AG09309 (cell line): Measurements from ENCODE around the gene MYO16.

Experiments
- DNase-seq: peaks from one replicate; pipeline ENCODE4 v3.0.0-alpha.2; 2010; ENCODE audit warnings: low read depth
- H3K4me3 ChIP-seq: 2 replicates; pipeline ENCODE4 v1.5.1; 2011; ENCODE audit warnings: mild to moderate bottlenecking, low read depth, low read length, moderate library complexity; ENCODE audit not compliant: control insufficient read depth
- TF ChIP-seq, protein P1 (sequence below): IDR thresholded peaks from 2 replicates; pipeline ENCODE4 v1.5.1; 2011; ENCODE audit warnings: mild to moderate bottlenecking, low read depth, low read length, inconsistent platforms; ENCODE audit not compliant: insufficient read depth, control insufficient read depth; ENCODE audit errors: missing control alignments

The MYO16 gene

DNA sequence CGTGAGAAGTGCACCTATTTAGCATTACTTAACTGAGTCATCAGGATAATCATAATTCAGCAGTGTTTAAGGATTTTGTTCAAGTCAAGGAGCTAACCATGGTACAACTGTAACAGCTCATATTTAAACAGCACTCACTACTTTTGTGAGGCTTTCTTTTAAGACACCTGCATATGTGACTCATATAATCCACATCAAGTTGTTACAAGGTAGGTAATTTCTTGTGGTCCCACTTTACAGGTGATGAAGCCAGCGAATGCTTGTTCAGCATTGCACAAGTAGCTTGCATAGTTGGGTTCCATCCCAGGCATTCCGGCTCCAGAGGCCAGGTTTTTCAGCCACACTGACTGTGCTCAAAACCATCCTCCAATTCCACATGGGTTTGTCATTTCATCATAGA lies 569.2 kb downstream of the MYO16 start:
- no peak overlapping the region for H3K4me3 ChIP-seq
- no peak for DNase-seq
- TF ChIP-seq, protein P1, sequence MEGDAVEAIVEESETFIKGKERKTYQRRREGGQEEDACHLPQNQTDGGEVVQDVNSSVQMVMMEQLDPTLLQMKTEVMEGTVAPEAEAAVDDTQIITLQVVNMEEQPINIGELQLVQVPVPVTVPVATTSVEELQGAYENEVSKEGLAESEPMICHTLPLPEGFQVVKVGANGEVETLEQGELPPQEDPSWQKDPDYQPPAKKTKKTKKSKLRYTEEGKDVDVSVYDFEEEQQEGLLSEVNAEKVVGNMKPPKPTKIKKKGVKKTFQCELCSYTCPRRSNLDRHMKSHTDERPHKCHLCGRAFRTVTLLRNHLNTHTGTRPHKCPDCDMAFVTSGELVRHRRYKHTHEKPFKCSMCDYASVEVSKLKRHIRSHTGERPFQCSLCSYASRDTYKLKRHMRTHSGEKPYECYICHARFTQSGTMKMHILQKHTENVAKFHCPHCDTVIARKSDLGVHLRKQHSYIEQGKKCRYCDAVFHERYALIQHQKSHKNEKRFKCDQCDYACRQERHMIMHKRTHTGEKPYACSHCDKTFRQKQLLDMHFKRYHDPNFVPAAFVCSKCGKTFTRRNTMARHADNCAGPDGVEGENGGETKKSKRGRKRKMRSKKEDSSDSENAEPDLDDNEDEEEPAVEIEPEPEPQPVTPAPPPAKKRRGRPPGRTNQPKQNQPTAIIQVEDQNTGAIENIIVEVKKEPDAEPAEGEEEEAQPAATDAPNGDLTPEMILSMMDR: no peak

DNA sequence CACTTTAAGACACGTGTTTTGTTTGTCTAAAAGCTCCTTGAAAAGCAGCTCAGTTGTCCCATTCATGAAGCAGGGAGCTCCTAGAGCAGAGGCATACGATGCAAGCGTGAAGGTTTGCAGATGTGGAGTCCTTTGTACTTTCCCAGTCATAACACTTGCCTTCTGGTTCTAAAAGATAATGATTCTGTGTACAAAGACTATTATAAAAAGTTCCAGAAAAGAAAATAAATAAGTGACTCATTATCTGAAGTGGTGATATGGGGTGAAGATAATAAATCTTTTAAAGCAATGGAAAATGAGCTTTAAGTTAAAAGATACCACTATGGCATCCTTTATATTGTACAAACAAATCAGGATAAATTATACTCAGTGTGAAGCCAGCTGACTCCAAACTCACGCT lies 569.9 kb downstream of the MYO16 start:
- DNase-seq: no peak
- no peak overlapping the region for H3K4me3 ChIP-seq
- TF ChIP-seq, protein P1: no peak

DNA sequence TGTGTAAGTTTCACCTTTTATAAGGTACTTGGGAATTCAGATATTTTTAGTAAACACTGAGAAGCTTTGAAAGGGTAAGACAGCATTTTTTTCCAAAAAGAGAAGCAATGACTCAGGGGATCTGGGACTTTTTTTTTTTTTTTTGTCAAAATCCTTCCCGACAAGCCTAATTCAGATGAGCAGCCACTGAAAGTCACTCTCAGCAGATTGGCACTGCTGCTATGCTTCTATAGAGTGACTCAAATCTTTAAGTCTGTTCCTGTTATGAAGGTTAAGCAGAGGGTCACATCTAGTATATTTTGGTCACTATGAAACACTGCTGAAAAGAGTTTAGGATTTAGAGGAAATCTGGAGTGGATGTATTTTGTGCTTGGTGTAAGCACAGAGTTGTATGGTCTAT lies 571.1 kb downstream of the MYO16 start:
- no peak for DNase-seq
- TF ChIP-seq, protein P1: no peak
- no peak overlapping the region for H3K4me3 ChIP-seq

DNA sequence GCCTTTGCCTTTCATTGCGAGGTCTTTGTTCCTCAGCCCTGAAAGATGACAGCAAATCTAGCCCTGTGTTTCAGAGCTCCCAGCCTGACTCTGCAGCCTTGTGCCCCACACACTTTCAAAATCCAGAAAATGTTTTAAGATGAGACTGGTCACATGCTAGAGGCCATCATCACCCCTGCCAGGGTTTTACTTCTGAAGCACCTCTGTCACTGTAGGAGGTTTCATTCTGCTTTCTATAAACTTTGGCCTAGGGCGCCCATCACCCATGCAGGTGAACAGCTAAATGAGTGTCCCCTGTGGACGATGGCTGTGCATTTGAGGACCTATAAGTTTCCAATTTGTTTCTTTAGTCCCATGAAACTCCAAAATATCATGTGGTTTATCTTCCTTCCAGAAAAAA lies 574.2 kb downstream of the MYO16 start:
- TF ChIP-seq, protein P1: no peak
- no peak for DNase-seq
- H3K4me3 ChIP-seq: no peak overlapping the region

DNA sequence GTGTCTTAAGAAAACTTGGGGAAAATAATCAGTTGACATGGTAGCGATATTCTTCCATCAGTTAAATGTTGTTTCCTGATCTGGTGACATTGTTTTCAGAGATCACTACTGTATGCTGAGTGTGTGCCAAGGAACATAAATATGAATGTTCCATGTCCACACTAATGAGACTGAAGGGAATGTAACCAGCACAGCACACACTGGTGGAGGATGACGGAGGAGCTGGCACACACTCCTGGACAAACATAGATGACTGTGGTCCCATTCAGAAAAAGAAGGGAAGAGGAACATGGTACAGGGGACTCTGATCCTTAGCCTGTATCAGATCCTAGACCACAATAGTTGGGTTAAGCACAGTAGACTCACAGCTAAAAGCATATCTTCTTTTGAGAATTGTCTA lies 574.8 kb downstream of the MYO16 start:
- no peak for DNase-seq
- no peak overlapping the region for H3K4me3 ChIP-seq
- TF ChIP-seq, protein P1: no peak

DNA sequence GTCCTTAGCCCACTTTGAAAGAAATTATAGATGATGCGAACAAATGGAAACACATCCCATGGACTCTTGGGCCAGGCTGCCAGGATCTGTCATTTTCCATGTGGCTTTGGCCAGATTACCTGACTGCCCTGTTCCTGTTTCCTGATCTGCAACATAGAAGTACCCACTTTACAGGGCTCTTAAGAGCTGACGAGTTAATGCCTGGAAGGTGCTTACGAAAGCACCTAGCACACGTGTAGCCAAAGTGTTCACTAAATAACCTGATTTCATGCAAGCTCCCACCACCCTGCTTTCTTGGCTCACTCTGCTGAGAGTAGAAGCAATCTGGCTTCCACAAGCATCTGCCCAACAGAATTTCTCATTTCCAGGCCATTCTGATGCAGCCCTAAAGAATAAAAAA lies 575.2 kb downstream of the MYO16 start:
- no peak for DNase-seq
- TF ChIP-seq, protein P1: no peak
- H3K4me3 ChIP-seq: no peak overlapping the region

DNA sequence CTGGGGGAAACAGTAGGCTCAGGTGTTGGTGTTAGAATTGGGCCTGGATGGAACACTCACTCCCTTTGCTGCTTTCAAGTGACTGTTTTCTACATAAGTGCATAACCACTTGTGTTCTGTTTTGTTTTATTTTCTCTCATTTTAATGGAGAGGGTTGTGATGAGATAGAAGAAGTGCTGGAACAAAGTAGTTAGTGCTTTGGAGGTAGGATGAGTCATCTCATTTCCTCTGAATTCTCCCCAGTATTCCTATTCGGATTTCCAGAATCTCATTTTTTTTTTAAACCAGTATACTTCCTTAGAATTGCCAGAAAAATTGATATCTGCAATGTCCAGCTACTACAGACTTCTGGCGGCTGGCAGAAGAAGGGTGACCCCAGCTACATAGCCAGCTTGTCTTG lies 575.9 kb downstream of the MYO16 start:
- TF ChIP-seq, protein P1: no peak
- no peak for DNase-seq
- no peak overlapping the region for H3K4me3 ChIP-seq
